Measurements from ENCODE around the gene ENPEP. TPM values are rescaled to one million over a fixed set of nuclear protein-coding genes. Genes with fewer than 3 reads are reported as not detected.

Gene ENPEP
- total RNA-seq, 4 donors from 2014 or later, result 4.3 to 5.4 (median 4.8) TPM

DNA sequence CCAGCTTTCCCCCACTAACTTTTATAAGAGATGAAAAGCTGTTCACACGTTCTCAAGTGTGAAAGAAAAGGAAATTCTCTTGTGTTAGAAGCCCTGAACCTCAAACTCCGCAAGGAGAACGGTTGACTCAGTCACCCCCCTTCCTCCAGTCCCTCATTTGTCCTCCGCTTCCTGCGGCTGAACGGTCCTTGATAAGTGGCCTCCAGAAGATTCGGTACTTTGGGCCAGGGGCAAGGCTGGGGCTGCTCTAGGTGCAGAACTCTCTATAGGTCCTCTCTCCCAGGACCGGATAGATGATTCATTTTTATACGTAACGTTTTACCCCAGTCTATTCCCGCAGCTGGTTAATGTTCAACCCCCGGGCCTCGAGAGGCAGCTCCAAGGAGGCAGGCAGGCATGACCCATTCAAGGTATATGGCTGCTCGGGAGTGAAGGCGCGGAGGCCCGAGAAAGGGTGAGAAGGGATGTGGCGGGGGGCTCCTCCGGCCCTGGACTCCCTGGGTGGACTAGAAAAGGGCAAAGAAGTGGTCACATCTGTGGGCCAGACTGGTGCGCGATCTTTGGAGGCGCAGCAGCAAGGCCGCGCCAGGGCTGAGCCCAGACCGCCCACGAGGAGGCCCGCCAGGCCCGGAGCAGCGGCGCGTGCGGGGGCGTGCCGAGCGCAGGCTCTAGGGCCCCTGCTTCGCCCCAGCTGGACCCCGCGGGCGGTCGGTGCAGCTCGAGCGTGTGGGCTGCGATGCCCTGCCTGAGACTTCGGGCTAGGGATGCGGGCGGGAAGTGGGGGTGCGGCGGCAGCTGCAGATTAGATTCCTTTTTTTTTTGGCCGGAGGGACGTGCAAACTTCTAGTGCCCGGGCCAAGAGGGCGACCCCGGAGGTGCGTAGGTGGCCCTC is 135.2 kb downstream of the ENPEP start:
- 40% methylated on average over 32 of the region's 54 CpGs for WGBS
- H3K27me3 ChIP-seq, result peaks cover 0 to 51% (median 11%) of the 10 kb centered on the region in 4 donors
- no peak for DNase-seq (ENCODE audit: extremely low spot score)
- H3K9me3 ChIP-seq, result no peaks in the 10 kb centered on the region
- peak overlapping the region; percentile 33 to 39 (median 38) for H3K4me3 ChIP-seq
- TF ChIP-seq CTCF (IDR thresholded peaks at IDR 0.05), result no peak
- no peak overlapping the region for H3K27ac ChIP-seq (replicated peaks in 1 of 4)
- H3K36me3 ChIP-seq, result no peaks in the 10 kb centered on the region
- intact Hi-C loops (cut with DNase I), result no loop called here
- H3K4me1 ChIP-seq, result peaks cover 0 to 21% (median 14%) of the 10 kb centered on the region in 4 donors

GRCh38 chr4:110611968-110612447 is 136.1 kb downstream of the ENPEP start:
- Histone ChIP-seq H3K36me3 (no peaks in the 10 kb centered on the region), H3K4me3 (peak overlapping the region; percentile 33 to 39 (median 38)), H3K27me3 (peaks cover 0 to 51% (median 11%) of the 10 kb centered on the region in 4 donors), H3K27ac (replicated peaks in 1 of 4) (no peak overlapping the region), H3K4me1 (peaks cover 0 to 24% (median 16%) of the 10 kb centered on the region in 4 donors), H3K9me3 (no peaks in the 10 kb centered on the region)
- intact Hi-C loops (cut with DNase I), result no loop called here
- WGBS, result 47% methylated on average over 30 of the region's 30 CpGs
- TF ChIP-seq POLR2AphosphoS5 (IDR thresholded peaks at IDR 0.05), result no peak
- TF ChIP-seq POLR2A (IDR thresholded peaks at IDR 0.05; ENCODE audit: low read depth), result no peak
- TF ChIP-seq CTCF (IDR thresholded peaks at IDR 0.05), result no peak
- TF ChIP-seq EP300 (IDR thresholded peaks at IDR 0.05), result no peak
- DNase-seq (ENCODE audit: extremely low spot score), result no peak

GRCh38 chr4:110612631-110613269 is 136.8 kb downstream of the ENPEP start:
- Histone ChIP-seq H3K4me1 (peaks cover 0 to 30% (median 18%) of the 10 kb centered on the region in 4 donors), H3K36me3 (peaks cover 0 to under 1% (median 0%) of the 10 kb centered on the region in 4 donors), H3K4me3 (no peak overlapping the region), H3K9me3 (no peaks in the 10 kb centered on the region), H3K27ac (replicated peaks in 1 of 4) (no peak overlapping the region), H3K27me3 (peaks cover 0 to 51% (median 11%) of the 10 kb centered on the region in 4 donors)
- intact Hi-C loops (cut with DNase I), result no loop called here
- DNase-seq (ENCODE audit: extremely low spot score), result no peak
- TF ChIP-seq EP300 (IDR thresholded peaks at IDR 0.05) (no peak), CTCF (IDR thresholded peaks at IDR 0.05) (no peak), POLR2A (IDR thresholded peaks at IDR 0.05; ENCODE audit: low read depth) (no peak), POLR2AphosphoS5 (IDR thresholded peaks at IDR 0.05) (no peak)
- 63% methylated on average over 23 of the region's 23 CpGs for WGBS

DNA sequence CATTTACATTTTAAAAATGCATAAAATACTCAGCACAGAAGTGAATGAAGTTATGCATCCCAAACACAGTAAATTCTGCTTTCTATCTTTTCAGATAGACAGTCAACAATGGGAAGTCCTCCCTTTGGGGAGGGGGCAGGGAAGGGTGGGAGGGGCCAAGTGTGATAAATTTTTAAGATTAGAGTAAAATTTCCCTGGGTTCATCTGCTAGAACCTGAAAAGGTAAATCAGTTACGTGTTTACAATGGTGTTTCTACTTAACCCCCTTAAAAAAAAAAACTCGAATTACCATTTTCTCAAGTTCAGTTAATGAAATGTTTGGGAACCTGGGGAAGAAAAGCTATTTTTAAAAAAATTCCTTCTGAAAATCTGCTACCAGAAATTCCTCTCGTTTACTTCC is 137.8 kb downstream of the ENPEP start:
- Histone ChIP-seq H3K4me1 (peaks cover 0 to 37% (median 20%) of the 10 kb centered on the region in 4 donors), H3K4me3 (no peak overlapping the region), H3K36me3 (peaks cover 0 to 9% (median 2%) of the 10 kb centered on the region in 4 donors), H3K27ac (replicated peaks in 1 of 4) (no peak overlapping the region), H3K9me3 (no peaks in the 10 kb centered on the region), H3K27me3 (peaks cover 0 to 61% (median 11%) of the 10 kb centered on the region in 4 donors)
- intact Hi-C loops (cut with DNase I), result no loop called here
- WGBS, result 52% methylated on average over 3 of the region's 3 CpGs
- TF ChIP-seq CTCF (IDR thresholded peaks at IDR 0.05), result no peak
- no peak for DNase-seq (ENCODE audit: extremely low spot score)
